Neural progenitor cell (in vitro differentiated cells): ENCODE data around the gene ADCY9. TPM values are rescaled to one million over a fixed set of nuclear protein-coding genes. Genes with fewer than 3 reads are reported as not detected.

Source experiments
- DNase-seq: peaks from one replicate; pipeline ENCODE4 v3.0.0-alpha.2; 2016; ENCODE audit warnings: low spot score
- H2AFZ ChIP-seq: fragments of 200-600 bp; sonication (generic); replicated peaks from 2 replicates; pipeline ENCODE4 v1.6.1; 2016; ENCODE audit warnings: antibody characterized with exemption
- H3F3A ChIP-seq: fragments of 200-600 bp; sonication (generic); 2 replicates; pipeline ENCODE4 v1.6.1; 2016; ENCODE audit warnings: antibody characterized with exemption, low read depth
- H3K27ac ChIP-seq: fragments of 200-600 bp; sonication (generic); 2 replicates; pipeline ENCODE4 v1.5.1; 2016; ENCODE audit warnings: mild to moderate bottlenecking
- H3K27me3 ChIP-seq: fragments of 200-600 bp; sonication (generic); 2 replicates; pipeline ENCODE4 v1.6.1; 2016; ENCODE audit warnings: mild to moderate bottlenecking, moderate library complexity
- H3K36me3 ChIP-seq: fragments of 200-600 bp; sonication (generic); 2 replicates; pipeline ENCODE4 v1.5.1; 2016
- H3K4me1 ChIP-seq: fragments of 200-600 bp; sonication (generic); 2 replicates; pipeline ENCODE4 v1.6.1; 2016; ENCODE audit warnings: mixed run types
- H3K4me2 ChIP-seq: fragments of 200-600 bp; sonication (generic); 2 replicates; pipeline ENCODE4 v1.6.1; 2016
- H3K4me3 ChIP-seq: fragments of 200-600 bp; sonication (generic); 2 replicates; pipeline ENCODE4 v1.5.1; 2016
- H3K79me2 ChIP-seq: fragments of 200-600 bp; sonication (generic); 2 replicates; pipeline ENCODE4 v1.6.1; 2016; ENCODE audit warnings: low read depth
- H3K9ac ChIP-seq: fragments of 200-600 bp; sonication (generic); 2 replicates; pipeline ENCODE4 v1.6.1; 2016
- H3K9me3 ChIP-seq: fragments of 200-600 bp; sonication (generic); 2 replicates; pipeline ENCODE4 v1.5.1; 2016; ENCODE audit warnings: low read depth
- H4K20me1 ChIP-seq: fragments of 200-600 bp; sonication (generic); 2 replicates; pipeline ENCODE4 v1.6.1; 2016; ENCODE audit warnings: low read depth
- H3K27ac Mint-ChIP-seq: 3 replicates; pipeline ENCODE4 v1.8.0; 2021; ENCODE audit warnings: mixed read lengths
- H3K27me3 Mint-ChIP-seq: 2 replicates; pipeline ENCODE4 v1.8.0; 2022; ENCODE audit warnings: low read depth, mild to moderate bottlenecking, inconsistent platforms, moderate library complexity, mixed read lengths; ENCODE audit not compliant: insufficient read depth
- H3K36me3 Mint-ChIP-seq: 3 replicates; pipeline ENCODE4 v1.8.0; 2021; ENCODE audit warnings: mixed read lengths
- H3K4me1 Mint-ChIP-seq: 3 replicates; pipeline ENCODE4 v1.8.0; 2021; ENCODE audit warnings: mixed read lengths
- H3K4me3 Mint-ChIP-seq: 3 replicates; pipeline ENCODE4 v1.8.0; 2021; ENCODE audit warnings: mild to moderate bottlenecking, moderate library complexity, mixed read lengths
- H3K9me3 Mint-ChIP-seq: 3 replicates; pipeline ENCODE4 v1.8.0; 2020; ENCODE audit warnings: mixed read lengths
- EZH2 ChIP-seq: fragments of 200-600 bp; sonication (generic); IDR thresholded peaks from 2 replicates; pipeline ENCODE4 v1.6.1; 2017; ENCODE audit warnings: antibody characterized with exemption, mild to moderate bottlenecking, moderate library complexity
- EZH2phosphoT487 ChIP-seq: fragments of 200-600 bp; sonication (generic); IDR thresholded peaks from 2 replicates; pipeline ENCODE4 v1.6.1; 2017; ENCODE audit warnings: antibody characterized with exemption
- total RNA-seq: library from RNA; depleted of rRNA; stranded (reverse); fragments of >200 nt; gene quantifications from 2 replicates; pipeline ENCODE4 v1.2.3, GENCODE V29; 2015; ENCODE audit warnings: low replicate concordance
- TF ChIP-seq, protein P1 (sequence below): fragments of 200-600 bp; sonication (generic); IDR thresholded peaks from 2 replicates; pipeline ENCODE4 v1.5.1; 2017; ENCODE audit warnings: antibody characterized with exemption, mild to moderate bottlenecking

ADCY9 gene
- total RNA-seq, 1 donor from 2014 or later, result 1.2 TPM

DNA sequence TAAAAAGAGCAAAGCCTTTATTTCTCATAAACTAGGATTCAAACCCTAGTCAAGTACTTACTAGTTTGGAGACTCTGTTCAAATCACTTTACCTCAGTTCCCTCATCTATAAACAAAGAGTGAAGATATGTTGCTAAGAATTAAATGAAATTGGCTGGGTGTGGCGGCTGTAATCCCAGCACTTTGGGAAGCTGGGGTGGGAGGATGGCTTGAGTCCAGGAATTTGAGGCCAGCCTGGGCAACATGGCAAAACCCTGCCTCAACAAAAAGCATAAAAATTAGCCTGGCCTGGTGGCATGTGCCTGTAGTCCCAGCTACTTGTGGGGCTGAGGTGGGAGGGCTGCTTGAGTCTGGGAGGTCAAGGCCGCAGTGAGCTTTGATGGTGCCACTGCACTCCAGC is 121.2 kb downstream of the ADCY9 start:
- Mint-ChIP-seq H3K4me3 (no peak overlapping the region), H3K9me3 (no peaks in the 10 kb centered on the region), H3K27me3 (peaks cover 4% of the 10 kb centered on the region), H3K4me1 (peaks cover 23% of the 10 kb centered on the region), H3K27ac (no peak overlapping the region), H3K36me3 (no peaks in the 10 kb centered on the region)
- no peak for TF ChIP-seq EZH2
- TF ChIP-seq, protein P1, sequence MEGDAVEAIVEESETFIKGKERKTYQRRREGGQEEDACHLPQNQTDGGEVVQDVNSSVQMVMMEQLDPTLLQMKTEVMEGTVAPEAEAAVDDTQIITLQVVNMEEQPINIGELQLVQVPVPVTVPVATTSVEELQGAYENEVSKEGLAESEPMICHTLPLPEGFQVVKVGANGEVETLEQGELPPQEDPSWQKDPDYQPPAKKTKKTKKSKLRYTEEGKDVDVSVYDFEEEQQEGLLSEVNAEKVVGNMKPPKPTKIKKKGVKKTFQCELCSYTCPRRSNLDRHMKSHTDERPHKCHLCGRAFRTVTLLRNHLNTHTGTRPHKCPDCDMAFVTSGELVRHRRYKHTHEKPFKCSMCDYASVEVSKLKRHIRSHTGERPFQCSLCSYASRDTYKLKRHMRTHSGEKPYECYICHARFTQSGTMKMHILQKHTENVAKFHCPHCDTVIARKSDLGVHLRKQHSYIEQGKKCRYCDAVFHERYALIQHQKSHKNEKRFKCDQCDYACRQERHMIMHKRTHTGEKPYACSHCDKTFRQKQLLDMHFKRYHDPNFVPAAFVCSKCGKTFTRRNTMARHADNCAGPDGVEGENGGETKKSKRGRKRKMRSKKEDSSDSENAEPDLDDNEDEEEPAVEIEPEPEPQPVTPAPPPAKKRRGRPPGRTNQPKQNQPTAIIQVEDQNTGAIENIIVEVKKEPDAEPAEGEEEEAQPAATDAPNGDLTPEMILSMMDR, result no peak
- TF ChIP-seq EZH2phosphoT487, result no peak
- Histone ChIP-seq H2AFZ (no peak overlapping the region), H3K9ac (no peak overlapping the region), H3K79me2 (no peaks in the 10 kb centered on the region), H3K4me1 (peaks cover 23% of the 10 kb centered on the region), H3K36me3 (no peaks in the 10 kb centered on the region), H3K9me3 (no peaks in the 10 kb centered on the region), H3K27ac (no peak overlapping the region), H3K4me2 (no peak overlapping the region), H3F3A (peaks cover 4% of the 10 kb centered on the region), H3K4me3 (no peak overlapping the region), H3K27me3 (no peaks in the 10 kb centered on the region), H4K20me1 (no peaks in the 10 kb centered on the region)
- no peak for DNase-seq

DNA sequence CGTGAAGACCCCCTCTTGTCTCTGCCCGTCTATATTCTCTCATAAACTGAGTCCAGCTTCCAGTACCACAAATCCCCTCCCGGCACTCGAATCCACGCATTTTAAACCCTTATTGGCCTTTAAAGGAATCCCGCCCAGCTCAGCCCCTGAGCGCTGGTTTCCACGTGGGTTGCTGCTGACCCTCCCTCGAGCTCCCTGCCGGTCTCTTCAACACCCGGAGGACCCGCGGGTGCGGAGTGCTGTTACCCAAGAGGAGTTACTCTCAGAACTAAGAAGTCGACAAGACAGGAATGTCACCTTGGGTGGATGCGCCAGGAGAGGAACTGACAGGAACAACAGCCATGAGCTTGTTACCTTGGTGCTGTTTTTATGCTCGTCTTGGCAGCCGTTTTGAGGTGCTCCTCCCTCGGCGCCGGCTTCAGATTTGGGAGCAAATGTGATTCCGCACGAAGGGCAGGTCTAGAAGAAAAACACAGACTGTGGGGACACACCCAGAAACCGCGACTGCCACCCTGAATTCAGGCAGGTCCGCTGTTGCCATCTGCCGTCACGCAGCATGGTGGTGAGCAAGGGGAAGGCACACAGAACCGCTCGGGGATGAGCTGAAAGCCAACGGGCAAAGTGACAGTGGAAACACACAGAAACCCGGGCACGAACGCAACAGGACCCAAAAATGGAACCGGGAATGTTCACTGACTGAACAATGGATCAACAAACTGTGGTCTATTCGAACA is 123.0 kb downstream of the ADCY9 start:
- H3K9ac ChIP-seq, result no peak overlapping the region
- H3K36me3 Mint-ChIP-seq, result no peaks in the 10 kb centered on the region
- no peaks in the 10 kb centered on the region for H3K36me3 ChIP-seq
- H2AFZ ChIP-seq, result no peak overlapping the region
- H3K27ac Mint-ChIP-seq, result no peak overlapping the region
- H3K4me3 ChIP-seq, result no peak overlapping the region
- DNase-seq, result no peak
- no peaks in the 10 kb centered on the region for H3K27me3 Mint-ChIP-seq
- no peaks in the 10 kb centered on the region for H3K79me2 ChIP-seq
- no peaks in the 10 kb centered on the region for H4K20me1 ChIP-seq
- H3F3A ChIP-seq, result peaks cover 4% of the 10 kb centered on the region
- TF ChIP-seq EZH2 (no peak), EZH2phosphoT487 (no peak)
- TF ChIP-seq, protein P1, result no peak
- no peak overlapping the region for H3K4me2 ChIP-seq
- no peaks in the 10 kb centered on the region for H3K9me3 ChIP-seq
- peaks cover 9% of the 10 kb centered on the region for H3K4me1 Mint-ChIP-seq
- H3K4me3 Mint-ChIP-seq, result no peak overlapping the region
- no peaks in the 10 kb centered on the region for H3K27me3 ChIP-seq
- H3K27ac ChIP-seq, result no peak overlapping the region
- H3K4me1 ChIP-seq, result peaks cover 12% of the 10 kb centered on the region
- H3K9me3 Mint-ChIP-seq, result no peaks in the 10 kb centered on the region

DNA sequence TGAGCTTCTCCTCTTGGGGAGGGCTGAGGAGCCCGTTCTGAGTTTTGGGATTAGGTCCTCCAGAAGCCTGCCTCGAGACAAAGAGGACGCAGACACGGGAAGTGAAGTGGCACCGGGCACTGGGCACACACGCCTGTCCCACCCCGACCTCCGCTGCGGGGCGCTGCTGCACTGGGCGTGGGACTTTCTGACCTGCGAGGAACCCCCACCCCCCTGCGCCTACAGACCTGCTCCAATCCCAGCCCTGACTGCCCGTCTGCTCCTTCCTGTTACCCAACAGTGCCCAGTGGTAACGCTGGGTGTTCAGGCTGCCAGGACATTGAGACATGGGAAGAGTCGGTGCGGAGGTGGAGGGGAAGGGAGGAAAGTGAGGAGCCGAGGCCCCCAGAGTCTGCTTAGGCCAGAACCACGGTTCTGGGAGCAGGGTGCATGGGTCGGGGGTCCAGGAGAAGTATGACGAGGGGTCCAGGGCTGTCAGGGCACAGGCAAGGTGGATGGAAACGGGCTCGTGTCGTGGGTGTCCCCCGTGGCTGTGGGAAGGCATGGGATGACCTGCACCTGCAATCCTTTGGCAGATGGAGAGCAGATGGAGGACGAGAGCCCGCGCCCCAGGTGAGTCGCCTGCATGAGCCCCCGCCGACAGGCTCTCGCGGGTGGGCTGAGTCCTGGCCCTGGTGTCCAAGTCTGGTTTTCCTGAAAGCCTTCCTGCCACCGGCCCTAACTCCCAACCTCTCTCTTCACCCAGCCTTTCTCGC is 123.8 kb downstream of the ADCY9 start:
- Mint-ChIP-seq H3K27ac (no peak overlapping the region), H3K4me1 (peaks cover 8% of the 10 kb centered on the region), H3K4me3 (no peak overlapping the region), H3K27me3 (no peaks in the 10 kb centered on the region), H3K9me3 (no peaks in the 10 kb centered on the region), H3K36me3 (no peaks in the 10 kb centered on the region)
- Histone ChIP-seq H2AFZ (peak overlapping the region; percentile 64), H3K27ac (no peak overlapping the region), H3K4me2 (no peak overlapping the region), H3F3A (peaks cover 1% of the 10 kb centered on the region), H3K36me3 (no peaks in the 10 kb centered on the region), H4K20me1 (no peaks in the 10 kb centered on the region), H3K4me1 (peaks cover 8% of the 10 kb centered on the region), H3K79me2 (no peaks in the 10 kb centered on the region), H3K4me3 (no peak overlapping the region), H3K27me3 (no peaks in the 10 kb centered on the region), H3K9ac (no peak overlapping the region), H3K9me3 (no peaks in the 10 kb centered on the region)
- peak; percentile 75 for DNase-seq
- no peak for TF ChIP-seq EZH2phosphoT487
- TF ChIP-seq, protein P1, result peak; percentile 58
